GM15510 (cell line): ENCODE measurements around the gene MAP3K14.

ENCODE experiments used
- POLR2A ChIP-seq: IDR thresholded peaks from 3 replicates; pipeline ENCODE4 v1.6.1; 2011; ENCODE audit warnings: borderline replicate concordance; ENCODE audit not compliant: insufficient read length; ENCODE audit errors: extremely low read depth

MAP3K14 gene

GRCh38 chr17:45342871-45343526, 26.2 kb upstream of the MAP3K14 start:
- TF ChIP-seq POLR2A = no peak

GRCh38 chr17:45342306-45342705, 25.5 kb upstream of the MAP3K14 start:
- no peak for TF ChIP-seq POLR2A

- no peak for TF ChIP-seq POLR2A
These were observed 24.8 kb upstream of the MAP3K14 start for GRCh38 chr17:45341533-45342158.

- no peak for TF ChIP-seq POLR2A
These were observed 23.1 kb upstream of the MAP3K14 start for GRCh38 chr17:45339646-45340605.

- TF ChIP-seq POLR2A = no peak
These were observed 22.2 kb upstream of the MAP3K14 start for GRCh38 chr17:45338996-45339535.

- TF ChIP-seq POLR2A = no peak
These were observed 21.4 kb upstream of the MAP3K14 start for GRCh38 chr17:45338023-45338781.

GRCh38 chr17:45336390-45337182, 19.8 kb upstream of the MAP3K14 start:
- no peak for TF ChIP-seq POLR2A

GRCh38 chr17:45335721-45336120, 18.9 kb upstream of the MAP3K14 start:
- no peak for TF ChIP-seq POLR2A

- no peak for TF ChIP-seq POLR2A
These were observed 18.2 kb upstream of the MAP3K14 start for GRCh38 chr17:45334701-45335677.

GRCh38 chr17:45334231-45334630, 17.4 kb upstream of the MAP3K14 start:
- TF ChIP-seq POLR2A = no peak

GRCh38 chr17:45333702-45334092, 16.9 kb upstream of the MAP3K14 start:
- TF ChIP-seq POLR2A = no peak

GRCh38 chr17:45332989-45333701, 16.3 kb upstream of the MAP3K14 start:
- no peak for TF ChIP-seq POLR2A
